GM12891 (cell line): ENCODE data around the gene BACE2.

Source experiments
- PAX5 ChIP-seq: IDR thresholded peaks from 2 replicates; pipeline ENCODE4 v1.6.1; 2011; ENCODE audit warnings: low read length, moderate library complexity, mild to moderate bottlenecking; ENCODE audit not compliant: insufficient read depth, severe bottlenecking
- POLR2A ChIP-seq: IDR thresholded peaks from 2 replicates; pipeline ENCODE4 v1.6.1; 2011; ENCODE audit warnings: low read depth, low read length, control low read depth
- POLR2AphosphoS5 ChIP-seq: IDR thresholded peaks from 2 replicates; pipeline ENCODE4 v1.6.1; 2011; ENCODE audit warnings: low read depth, low read length, control low read depth
- POU2F2 ChIP-seq: IDR thresholded peaks from 2 replicates; pipeline ENCODE4 v1.6.1; 2011; ENCODE audit warnings: low read depth, mild to moderate bottlenecking, control low read depth, low read length, moderate library complexity
- SPI1 ChIP-seq: IDR thresholded peaks from 2 replicates; pipeline ENCODE4 v1.6.1; 2011; ENCODE audit warnings: low read depth, low read length, control low read depth
- TAF1 ChIP-seq: IDR thresholded peaks from 2 replicates; pipeline ENCODE4 v1.6.1; 2011; ENCODE audit warnings: low read depth, low read length, control low read depth

DNA sequence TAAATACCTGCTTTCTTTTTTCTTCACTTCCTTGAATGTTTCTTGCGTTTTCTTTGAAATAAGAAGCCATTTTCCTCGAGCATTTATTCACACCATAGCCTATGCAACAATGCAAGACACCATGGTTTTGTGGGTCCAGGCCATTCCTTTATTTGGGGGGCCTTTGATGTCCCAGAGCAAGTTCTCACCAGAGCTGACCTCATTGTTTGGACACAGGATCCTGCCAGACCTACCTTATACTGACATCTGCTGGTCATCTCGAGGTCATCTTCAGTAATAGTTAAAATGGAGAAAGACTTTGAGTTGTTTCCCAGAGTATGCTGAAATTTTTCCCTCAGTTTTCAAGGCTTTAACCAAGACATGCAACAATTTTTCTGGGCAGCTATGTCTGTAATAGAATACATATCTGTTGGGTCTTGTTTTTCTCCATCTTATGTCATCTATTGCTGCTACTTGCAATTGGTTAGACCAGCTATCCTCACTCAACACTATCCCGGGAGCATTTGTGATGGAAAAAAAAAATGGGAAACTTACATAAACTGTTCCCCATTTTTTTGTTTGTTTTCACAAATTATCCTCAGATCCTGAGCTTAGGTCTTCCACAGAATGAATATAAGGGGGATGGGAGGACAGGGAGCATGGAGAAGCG is 34.0 kb upstream of the BACE2 start:
- no peak for TF ChIP-seq POLR2A
- no peak for TF ChIP-seq POLR2AphosphoS5
- TF ChIP-seq POU2F2 = no peak
- TF ChIP-seq TAF1 = no peak
- TF ChIP-seq SPI1 = no peak
- no peak for TF ChIP-seq PAX5
